ENCODE results near the gene SH3RF1.
A peak's percentile ranks its signal among the peaks of the same experiment; 100 is the strongest.

SH3RF1 gene

GRCh38 chr4:169089004-169089403 is 181.8 kb downstream of the SH3RF1 start:
- H3K4me3 ChIP-seq (ENCODE audit: low read length): no peak overlapping the region
- no peaks in the 10 kb centered on the region for H3K79me2 ChIP-seq (ENCODE audit: control insufficient read depth, low read length)
- H3K9me3 ChIP-seq (ENCODE audit: control insufficient read depth, insufficient read depth, low read length): peaks cover 5% of the 10 kb centered on the region; the same call in 1 of the 2 replicates
- no peak overlapping the region for H3K27ac ChIP-seq (ENCODE audit: low read depth, low read length)
- no peaks in the 10 kb centered on the region for H4K20me1 ChIP-seq (ENCODE audit: control insufficient read depth, insufficient read depth, low read depth, low read length)
- H3K4me2 ChIP-seq (ENCODE audit: low read length): no peak overlapping the region
- TF ChIP-seq EZH2phosphoT487 (IDR thresholded peaks at IDR 0.05; ENCODE audit: borderline replicate concordance, low read length): no peak
- TF ChIP-seq, protein P1, sequence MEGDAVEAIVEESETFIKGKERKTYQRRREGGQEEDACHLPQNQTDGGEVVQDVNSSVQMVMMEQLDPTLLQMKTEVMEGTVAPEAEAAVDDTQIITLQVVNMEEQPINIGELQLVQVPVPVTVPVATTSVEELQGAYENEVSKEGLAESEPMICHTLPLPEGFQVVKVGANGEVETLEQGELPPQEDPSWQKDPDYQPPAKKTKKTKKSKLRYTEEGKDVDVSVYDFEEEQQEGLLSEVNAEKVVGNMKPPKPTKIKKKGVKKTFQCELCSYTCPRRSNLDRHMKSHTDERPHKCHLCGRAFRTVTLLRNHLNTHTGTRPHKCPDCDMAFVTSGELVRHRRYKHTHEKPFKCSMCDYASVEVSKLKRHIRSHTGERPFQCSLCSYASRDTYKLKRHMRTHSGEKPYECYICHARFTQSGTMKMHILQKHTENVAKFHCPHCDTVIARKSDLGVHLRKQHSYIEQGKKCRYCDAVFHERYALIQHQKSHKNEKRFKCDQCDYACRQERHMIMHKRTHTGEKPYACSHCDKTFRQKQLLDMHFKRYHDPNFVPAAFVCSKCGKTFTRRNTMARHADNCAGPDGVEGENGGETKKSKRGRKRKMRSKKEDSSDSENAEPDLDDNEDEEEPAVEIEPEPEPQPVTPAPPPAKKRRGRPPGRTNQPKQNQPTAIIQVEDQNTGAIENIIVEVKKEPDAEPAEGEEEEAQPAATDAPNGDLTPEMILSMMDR (IDR thresholded peaks at IDR 0.05; ENCODE audit: low read depth, low read length, poor library complexity, severe bottlenecking): no peak
- no peaks in the 10 kb centered on the region for H3K9me2 ChIP-seq (replicated peaks; ENCODE audit: control insufficient read depth, low read length)
- H3K36me3 ChIP-seq (ENCODE audit: control insufficient read depth, low read length): no peaks in the 10 kb centered on the region
- H3F3A ChIP-seq (ENCODE audit: control insufficient read depth, insufficient read depth): no peaks in the 10 kb centered on the region
- no peaks in the 10 kb centered on the region for H3K27me3 ChIP-seq (ENCODE audit: control insufficient read depth, low read length)
- H3K4me1 ChIP-seq (ENCODE audit: control insufficient read depth, low read length): peaks cover 6% of the 10 kb centered on the region

DNA sequence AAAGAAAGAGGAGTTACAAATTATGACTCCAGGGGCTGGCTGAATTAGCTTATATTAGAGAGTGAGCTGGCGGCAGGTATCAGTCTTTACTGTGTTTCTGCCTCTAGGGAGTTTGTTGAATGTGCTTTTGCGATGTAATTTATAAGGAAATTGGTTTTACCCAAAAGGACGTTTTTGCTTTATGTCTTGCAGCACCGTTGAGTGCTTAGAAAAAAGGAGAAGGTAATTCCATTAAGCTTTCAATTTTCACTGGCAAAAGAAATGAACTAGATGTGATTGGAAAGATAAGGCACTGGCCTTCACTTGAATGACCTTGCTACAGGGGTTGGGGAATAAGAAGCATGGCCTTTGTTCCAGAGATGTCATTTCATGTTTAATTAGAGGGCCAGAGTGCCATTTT is 185.8 kb downstream of the SH3RF1 start:
- Histone ChIP-seq H3K9me2 (replicated peaks; ENCODE audit: control insufficient read depth, low read length) (no peaks in the 10 kb centered on the region), H3K4me2 (ENCODE audit: low read length) (no peak overlapping the region), H3K27me3 (ENCODE audit: control insufficient read depth, low read length) (no peaks in the 10 kb centered on the region), H3K4me3 (ENCODE audit: low read length) (no peak overlapping the region), H3K36me3 (ENCODE audit: control insufficient read depth, low read length) (no peaks in the 10 kb centered on the region), H3K4me1 (ENCODE audit: control insufficient read depth, low read length) (peaks cover 15% of the 10 kb centered on the region), H3F3A (ENCODE audit: control insufficient read depth, insufficient read depth) (peaks cover 3% of the 10 kb centered on the region; the same call in 1 of the 2 replicates), H3K27ac (ENCODE audit: low read depth, low read length) (no peak overlapping the region), H4K20me1 (ENCODE audit: control insufficient read depth, insufficient read depth, low read depth, low read length) (no peaks in the 10 kb centered on the region), H3K9me3 (ENCODE audit: control insufficient read depth, insufficient read depth, low read length) (no peaks in the 10 kb centered on the region), H3K79me2 (ENCODE audit: control insufficient read depth, low read length) (no peaks in the 10 kb centered on the region)
- no peak for TF ChIP-seq EZH2phosphoT487 (IDR thresholded peaks at IDR 0.05; ENCODE audit: borderline replicate concordance, low read length)
- TF ChIP-seq, protein P1 (IDR thresholded peaks at IDR 0.05; ENCODE audit: low read depth, low read length, poor library complexity, severe bottlenecking): no peak

- H3K9me2 ChIP-seq (replicated peaks; ENCODE audit: control insufficient read depth, low read length): no peaks in the 10 kb centered on the region
- no peaks in the 10 kb centered on the region for H4K20me1 ChIP-seq (ENCODE audit: control insufficient read depth, insufficient read depth, low read depth, low read length)
- H3K4me1 ChIP-seq (ENCODE audit: control insufficient read depth, low read length): peaks cover 20% of the 10 kb centered on the region
- H3K27me3 ChIP-seq (ENCODE audit: control insufficient read depth, low read length): no peaks in the 10 kb centered on the region
- peaks cover 3% of the 10 kb centered on the region; the same call in 1 of the 2 replicates for H3F3A ChIP-seq (ENCODE audit: control insufficient read depth, insufficient read depth)
- no peaks in the 10 kb centered on the region for H3K79me2 ChIP-seq (ENCODE audit: control insufficient read depth, low read length)
- TF ChIP-seq EZH2phosphoT487 (IDR thresholded peaks at IDR 0.05; ENCODE audit: borderline replicate concordance, low read length): no peak
- TF ChIP-seq, protein P1 (IDR thresholded peaks at IDR 0.05; ENCODE audit: low read depth, low read length, poor library complexity, severe bottlenecking): no peak
- H3K4me2 ChIP-seq (ENCODE audit: low read length): peak overlapping the region; percentile 57
- H3K27ac ChIP-seq (ENCODE audit: low read depth, low read length): no peak overlapping the region
- H3K4me3 ChIP-seq (ENCODE audit: low read length): peak overlapping the region; percentile 28
- no peaks in the 10 kb centered on the region for H3K36me3 ChIP-seq (ENCODE audit: control insufficient read depth, low read length)
- no peaks in the 10 kb centered on the region for H3K9me3 ChIP-seq (ENCODE audit: control insufficient read depth, insufficient read depth, low read length)
These were observed 189.8 kb downstream of the SH3RF1 start for GRCh38 chr4:169080981-169081380.

All from DOHH2 (cell line).